SIG-M5 treated with dmso at 0.1 percent for 504 hours (cell line): ENCODE data around the gene ZNF516.

ENCODE experiments used
- DNase-seq: peaks from one replicate; lab custom pipeline; 2025; ENCODE audit not compliant: unreplicated experiment; lab: John Stamatoyannopoulos, UW

The ZNF516 gene

DNA sequence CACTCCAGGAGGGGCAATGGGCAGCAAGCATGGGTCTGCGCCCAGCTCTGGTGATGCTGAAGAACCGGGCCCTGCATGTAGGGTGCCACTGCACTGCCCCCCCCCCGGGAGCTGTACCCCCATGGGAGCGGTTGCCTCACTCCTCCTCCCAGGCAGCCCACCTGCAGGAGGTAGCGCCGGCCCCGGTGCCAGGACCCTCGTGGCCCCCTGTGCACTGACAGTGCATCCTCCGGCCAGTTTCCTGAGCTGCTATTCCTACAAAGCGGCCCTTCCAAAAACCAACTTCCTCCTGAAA, 109.4 kb downstream of the ZNF516 start:
- no peak for DNase-seq

DNA sequence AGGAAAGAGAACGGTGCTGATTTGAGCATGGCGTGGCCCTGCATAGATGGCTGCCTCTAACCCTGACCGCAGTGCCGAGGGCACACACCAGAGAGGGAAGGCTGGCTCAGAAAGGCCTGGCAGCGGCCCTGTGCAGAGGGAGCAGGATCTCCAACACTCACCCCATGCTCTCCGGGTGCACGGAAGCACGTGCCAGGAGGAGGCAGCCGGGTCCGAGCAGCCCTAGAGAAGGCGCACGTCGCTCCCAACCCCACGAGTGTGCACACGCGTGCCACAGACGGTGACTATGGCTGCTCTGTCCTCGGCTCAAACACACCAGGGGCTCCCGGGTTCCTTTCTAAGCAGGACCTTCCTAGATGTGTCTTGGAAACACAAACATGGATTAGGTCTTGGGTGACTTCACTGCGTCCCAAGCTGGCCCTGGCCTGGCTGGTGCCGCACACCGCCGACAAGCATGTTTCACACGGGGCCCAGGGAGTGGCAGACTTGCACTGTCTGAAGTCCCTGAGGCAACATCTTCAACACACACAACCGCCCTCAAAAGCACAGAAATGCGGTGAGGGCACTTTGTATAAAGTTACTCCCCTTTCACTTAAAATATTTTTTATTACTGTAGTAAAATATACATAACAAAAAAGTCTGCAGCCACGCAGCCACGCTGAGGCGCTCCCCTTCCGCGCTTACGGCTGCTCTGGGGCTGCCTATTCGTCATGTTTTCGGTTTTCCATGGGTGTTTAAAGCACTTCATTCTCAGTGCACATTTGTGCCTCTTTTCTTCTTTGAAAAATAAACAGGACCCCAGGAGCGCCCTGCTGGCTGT, 110.0 kb downstream of the ZNF516 start:
- no peak for DNase-seq

DNA sequence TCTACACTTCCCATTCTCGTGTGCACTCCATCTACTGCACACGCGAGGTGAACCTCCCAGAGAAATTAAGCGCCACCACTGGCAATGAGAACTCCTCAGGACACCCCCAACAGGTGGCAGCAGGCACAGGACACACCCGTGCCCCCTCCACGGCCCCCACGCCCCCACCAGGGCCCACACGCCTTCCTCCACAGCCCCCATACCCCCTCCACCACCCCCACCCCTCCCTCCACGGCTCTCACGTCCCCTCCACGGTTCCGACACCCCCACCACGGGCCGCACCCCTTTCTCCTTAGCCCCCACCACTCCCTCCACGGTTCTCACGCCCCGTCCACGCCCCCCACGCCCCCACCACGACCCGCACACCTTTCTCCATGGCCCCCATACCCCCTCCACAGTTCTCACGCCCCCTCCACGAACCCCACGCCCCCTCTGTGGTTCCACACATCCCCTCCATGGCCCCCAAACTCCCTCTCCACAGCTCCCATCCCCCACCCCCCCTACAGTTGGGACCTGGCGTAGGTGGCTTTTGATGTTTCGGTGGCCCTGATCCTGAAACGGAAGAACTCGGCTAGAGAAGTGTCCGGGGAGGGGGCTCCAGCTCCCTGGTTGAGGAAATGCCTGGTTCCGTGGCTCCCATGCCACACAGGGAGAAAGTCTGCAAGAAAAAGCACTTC, 110.8 kb downstream of the ZNF516 start:
- DNase-seq = no peak

DNA sequence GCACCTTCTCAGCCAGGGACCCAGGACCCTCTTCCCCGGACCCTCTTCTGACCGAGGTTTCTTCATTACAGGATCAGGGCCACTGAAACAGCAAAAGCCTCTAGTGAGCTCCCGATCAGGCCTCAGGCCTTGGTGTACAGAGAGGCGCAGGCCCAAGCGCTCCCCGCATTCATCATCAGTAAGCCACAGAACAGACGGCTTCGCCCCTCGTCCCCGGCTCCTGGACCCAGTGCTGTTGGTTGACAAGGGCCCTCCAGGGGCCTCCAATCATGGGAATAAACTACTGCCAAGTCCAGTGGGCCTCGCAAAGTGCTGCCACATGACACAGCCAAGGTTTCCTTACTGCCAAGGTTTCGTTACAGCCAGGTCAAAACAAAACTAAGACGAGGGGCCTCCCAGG, 111.4 kb downstream of the ZNF516 start:
- DNase-seq = no peak

DNA sequence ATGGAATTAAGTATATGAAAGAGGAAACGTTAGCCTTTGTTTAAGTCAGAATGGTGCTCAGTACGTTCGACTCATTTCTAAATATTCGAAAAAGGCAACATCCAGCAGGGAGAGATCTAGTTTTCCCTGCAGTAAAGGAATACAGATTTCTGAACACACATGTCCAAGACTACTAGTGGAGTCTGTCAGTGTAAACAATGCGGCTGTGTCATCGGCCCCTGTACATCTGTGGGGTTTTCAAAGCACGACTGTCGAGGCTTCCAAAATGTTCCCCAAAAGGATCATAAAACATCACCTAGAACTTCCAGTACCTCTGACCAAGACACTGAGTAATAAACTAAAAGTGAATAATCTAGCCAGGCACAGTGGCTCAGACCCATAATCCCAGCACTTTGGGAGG, 112.8 kb downstream of the ZNF516 start:
- DNase-seq = no peak

DNA sequence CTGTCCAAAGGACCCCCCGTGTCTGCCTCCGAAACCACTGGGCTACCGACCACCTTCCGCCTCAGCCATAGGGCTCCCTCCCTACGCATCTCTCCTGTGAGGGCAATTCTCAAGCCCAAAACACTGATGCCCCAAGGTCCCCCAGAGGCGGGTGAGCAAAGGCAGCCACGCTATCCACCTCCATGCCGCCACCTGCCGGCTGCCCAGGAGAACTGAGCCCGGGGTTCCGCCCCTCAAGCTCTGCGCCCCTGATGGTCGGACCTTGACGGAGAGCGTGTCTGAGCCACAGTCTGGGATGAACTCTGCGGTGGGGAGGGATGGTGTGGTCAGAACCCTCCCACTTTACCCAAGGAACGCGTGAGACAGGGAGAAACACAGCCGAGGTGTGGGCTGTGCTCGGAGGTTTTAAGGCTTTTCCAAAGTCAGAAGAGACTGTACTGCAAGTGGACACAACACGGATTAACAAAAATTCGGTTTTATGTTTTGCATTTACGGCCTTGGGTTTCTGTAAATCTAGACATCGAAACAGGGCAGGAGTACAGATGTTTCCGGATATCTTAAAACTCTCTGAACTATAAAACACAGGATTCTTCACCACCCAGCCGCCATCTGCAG, 114.1 kb downstream of the ZNF516 start:
- DNase-seq = no peak

DNA sequence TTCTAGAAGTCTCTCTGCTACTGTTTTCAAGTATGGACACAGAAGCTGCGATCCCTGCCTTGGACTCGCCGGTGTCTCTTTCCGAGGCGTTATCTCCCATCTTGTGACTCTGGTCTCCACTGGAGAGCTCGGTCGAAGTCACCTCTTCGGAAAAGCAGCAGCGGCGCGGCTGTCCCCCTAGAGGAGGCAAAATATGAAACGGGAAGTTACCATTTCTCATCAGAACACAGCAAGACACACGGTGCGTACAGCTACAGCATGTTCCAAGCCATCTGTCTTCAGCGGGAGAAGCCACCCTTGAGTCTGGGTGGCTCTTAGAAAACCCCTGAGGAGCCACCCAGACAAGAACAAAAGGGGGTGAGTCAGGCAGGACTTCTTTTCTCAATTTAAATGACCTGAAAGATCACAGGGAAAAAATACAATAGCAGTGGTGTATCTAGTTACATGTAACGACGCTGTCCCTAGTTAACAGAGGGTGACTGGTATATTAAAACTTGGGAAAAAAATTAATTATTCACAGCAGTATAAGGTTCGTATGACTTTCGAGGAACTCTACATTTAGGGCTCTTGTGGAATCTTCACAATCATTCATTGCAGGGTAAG, 114.8 kb downstream of the ZNF516 start:
- no peak for DNase-seq

DNA sequence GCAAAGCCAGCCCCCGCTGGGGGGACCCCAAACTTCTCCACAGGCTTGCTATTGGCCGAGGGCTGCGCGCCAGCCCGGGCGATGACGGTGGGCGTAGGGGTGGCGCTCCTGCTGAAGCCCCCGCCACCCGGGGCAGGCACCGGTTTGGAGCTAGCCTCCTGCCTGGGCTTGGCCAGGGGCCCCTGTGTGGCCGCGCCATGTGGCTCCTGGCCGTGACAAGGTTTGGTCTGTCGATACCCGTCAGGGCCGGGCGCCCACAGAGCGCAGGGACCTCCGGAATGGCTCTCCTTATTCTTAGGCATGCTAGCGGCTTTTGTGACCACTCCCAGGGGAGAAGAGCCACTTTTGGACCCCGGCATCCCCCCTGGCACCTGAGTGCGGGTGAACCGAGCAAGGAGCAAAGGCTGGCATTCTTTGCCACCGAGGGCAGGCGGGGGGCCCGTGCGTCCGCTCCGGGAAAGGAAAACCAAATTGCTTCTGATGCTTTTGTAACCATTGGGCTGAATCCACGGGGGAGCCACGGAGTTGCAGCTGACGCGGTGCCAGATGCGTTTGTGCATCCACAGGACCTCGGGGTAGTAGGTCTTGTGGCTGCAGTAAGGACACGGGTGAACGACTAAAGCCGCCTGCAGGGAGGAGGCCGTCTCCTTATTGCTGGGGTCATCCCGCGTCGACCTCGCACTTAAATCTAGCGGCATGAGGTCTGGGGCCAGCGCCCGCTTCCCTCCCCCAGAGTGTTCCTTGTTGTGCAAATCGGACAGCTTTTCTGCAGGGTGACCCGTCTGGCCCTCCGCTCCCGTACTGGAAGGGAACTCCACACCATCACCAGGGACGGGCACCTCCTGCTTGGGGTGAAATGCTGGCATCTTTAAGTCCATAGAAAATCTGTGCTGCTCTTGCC, 115.6 kb downstream of the ZNF516 start:
- no peak for DNase-seq

DNA sequence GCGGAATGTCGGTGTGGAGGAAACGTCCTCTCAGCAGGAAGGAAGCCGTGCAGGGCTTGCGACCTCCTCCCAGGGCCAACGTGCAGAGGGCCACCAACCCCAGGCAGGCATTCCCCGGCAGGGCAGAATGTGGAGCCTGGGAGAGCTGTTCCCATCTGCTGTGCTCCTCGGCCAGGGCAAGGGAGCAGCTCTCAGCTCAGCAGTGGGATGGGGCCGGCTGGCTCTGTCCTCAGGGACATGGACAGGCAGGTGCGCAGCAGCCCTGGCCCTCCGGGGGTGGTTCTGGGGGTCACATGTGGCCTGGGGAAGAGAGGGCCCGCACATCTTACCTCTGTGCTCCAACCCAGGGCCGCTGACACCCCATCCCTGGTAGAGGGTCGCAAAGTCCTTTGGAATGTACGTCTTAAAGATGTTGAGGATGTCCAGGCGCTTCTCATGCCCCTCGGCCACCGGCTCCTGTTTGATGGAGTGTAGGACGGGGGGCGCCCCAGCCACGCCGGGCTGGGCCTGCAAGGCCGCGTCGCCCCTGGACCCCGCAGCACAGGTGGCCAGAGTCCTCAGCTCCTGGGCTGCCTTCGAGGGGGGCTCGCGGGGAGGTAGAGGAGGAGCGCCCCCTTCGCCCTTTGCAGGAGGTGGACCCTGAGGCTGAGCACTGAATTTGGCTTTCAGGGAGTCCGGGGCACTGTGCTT, 116.4 kb downstream of the ZNF516 start:
- no peak for DNase-seq

DNA sequence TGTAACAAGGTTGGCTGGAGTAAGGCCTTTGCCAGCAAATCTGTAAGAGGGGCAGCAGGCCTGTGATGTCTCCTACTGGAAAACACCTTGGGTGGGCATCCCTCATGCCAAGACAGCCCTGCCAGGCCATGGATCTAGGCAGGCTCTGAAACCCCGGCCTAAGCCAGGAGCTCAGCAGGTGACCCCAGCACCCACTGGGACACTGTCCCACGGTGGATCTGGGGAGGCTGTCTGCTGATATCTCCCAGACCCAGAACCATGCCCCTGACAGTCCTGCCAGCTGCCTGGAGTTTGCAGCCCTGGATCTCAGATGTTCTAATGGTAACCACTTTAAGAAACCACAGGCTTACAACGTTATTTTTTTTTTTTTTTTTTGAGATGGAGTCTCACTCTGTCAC, 117.7 kb downstream of the ZNF516 start:
- DNase-seq = no peak

DNA sequence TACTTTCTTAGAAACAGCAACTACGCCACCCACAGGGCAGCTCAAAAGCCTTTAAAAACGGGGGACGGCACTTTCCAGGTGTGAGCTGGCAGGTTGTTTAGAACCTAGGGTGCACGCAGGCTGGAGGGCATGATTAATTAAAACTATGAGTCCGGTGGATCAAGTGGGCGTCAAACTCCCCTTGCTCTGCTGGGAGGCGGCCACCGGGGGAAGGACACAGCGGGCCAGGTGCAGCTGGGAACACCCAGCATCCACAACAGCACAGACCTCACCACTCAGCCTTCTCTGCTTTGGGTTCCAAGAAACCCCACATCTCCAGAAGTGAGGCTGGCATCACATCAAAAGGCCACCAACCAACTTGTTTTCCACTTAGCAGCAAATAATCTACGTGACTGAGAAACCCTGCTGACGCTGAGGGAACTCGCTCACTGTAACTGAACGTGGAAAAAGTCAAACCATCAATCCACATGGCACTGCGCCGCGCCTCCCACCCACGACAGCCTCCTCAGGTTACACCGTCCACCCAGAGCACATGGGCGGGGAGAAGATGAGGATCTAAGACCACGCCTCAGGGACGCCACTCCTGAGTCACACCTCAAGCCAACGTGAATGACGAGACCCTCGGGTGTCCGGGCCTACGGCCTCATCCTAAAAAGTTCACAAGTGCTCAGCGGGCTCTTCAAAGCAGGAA, 118.2 kb downstream of the ZNF516 start:
- no peak for DNase-seq

DNA sequence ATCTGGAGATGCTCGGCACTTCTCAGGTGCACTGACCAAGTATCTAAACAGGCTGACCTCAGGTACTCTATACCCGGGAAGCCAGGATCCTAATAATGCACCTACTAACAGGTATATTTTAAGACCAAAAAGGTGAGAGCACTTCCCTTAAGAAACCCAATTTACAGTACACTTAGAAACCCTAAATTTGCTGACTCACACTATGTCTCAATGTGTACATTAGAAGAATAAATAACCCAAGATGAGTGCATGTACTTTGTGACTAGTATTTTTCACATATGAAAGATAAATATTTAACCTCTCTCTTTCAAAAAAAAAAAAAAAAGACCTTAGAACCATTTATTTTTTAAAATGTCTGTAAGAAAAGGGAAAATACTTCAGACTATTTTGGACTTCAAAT, 118.8 kb downstream of the ZNF516 start:
- DNase-seq = no peak

DNA sequence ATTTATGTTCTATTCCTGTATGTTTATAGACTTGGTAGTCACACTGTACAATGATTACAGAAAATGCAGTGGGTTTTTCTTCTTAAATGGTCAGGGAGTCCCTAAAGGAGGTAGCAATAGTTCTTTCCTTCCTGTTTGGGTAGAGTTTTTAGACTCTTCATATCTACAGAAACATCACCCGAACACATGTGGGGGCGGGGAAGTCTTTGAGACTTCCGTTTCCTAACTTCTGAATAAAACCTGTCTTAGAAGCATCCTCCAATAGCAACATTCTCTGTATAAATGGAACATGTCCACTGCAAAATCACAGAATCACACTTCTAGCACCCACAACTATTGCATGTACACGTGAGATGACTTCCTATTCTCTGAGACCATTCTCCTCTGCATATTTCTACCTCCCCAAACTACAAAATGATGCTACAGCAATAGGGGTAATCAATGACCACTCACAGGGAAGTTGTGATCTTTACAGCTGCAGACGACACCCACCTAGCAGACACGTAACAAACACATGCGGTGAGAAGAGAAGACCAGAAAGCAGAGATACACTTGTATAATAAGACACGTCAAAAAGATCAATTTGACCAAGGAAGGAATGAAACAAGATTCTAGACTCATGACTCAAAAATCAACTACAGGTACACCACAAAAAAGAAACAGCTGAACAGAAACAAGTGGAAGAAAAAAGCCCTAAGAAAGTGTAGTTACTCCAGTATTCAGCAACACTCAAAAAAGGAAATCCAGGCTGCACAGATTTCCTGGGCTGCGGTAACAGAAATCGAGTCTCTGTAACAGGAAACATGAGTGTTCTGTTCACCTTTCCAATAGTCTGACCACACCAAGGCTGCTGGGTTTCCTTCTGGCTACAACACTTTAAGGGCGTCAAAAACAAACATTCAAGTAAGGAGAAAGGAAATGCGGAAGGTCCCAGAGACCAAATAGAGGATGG, 120.4 kb downstream of the ZNF516 start:
- DNase-seq = no peak

DNA sequence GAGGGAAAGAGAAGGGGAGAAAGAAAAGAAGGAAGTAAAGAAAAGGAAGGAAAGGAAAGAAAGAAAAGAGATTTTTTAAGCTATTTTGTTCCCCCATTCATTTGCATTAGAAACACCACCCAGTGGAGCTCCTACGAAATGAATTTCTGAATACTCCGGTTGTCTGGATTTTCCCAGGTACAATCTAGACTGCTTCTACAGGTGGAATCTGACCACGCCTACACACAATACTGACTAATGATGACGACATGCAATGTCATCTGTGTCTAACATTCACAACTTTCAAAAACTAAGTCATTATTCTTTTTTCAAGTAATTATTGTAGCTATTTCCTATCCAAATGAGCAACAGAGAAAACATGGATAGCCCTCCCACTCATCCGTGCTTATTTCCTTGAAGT, 121.7 kb downstream of the ZNF516 start:
- no peak for DNase-seq

DNA sequence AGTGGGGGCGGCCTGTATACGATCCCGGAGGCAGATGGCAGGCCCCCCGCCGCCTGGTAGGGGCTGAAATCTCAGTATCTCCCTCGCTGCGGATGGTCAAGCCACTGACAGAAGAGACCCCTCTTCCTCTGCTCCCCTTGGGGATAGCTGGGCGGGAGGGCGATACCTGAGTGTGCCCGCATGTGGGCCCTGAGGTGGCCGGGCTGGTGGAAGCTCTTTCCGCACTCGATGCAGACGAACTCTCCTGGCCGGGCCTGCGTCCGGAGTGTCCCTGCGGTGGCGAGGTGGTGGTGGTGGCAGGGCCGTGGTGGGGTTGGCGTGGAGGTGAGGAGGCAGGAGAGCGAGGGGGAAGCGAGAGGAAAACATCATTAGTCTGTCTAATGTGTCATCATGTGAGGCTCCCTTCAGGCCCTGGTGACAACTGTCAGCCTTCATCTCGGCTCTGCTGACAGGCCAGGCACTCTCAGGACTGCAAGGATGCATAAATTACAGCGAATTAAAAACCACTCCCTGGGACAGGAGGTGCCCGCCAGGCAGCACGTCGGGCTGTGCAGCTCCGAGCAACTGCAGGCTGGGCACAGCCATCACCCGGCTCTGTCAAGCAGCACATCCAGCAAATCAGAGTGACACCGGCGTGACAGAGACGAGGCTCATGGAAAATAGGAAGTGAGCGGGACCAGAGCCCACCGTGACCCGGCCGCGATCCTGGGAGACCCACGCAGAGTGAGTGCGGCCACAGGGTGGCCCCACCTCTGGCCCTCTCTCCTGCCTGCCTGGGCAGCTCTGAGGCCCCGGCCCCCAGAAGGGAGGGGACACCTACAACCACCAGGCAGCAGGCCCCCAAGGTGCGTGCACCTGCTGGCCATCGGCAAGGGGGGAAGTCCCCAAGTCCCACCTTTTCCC, 123.5 kb downstream of the ZNF516 start:
- no peak for DNase-seq

DNA sequence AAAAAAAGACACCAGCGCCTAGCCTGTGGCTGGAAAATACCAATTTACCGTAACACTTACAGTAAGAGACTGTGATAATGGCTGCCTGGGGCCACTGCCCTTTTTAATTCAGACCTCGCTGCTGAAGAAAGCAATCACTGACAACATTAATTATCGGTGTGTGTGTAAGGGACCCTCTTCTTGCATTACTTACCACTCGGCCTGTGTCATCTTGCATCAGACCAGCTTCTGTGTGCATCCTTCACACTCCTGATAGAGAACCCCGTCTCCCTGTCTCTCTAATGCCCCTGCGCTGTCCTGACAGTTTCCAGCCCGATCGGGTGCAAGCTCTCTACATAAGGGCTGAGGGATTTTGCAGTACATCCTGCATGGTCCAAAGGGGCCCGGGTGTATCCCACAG, 124.4 kb downstream of the ZNF516 start:
- DNase-seq = no peak

DNA sequence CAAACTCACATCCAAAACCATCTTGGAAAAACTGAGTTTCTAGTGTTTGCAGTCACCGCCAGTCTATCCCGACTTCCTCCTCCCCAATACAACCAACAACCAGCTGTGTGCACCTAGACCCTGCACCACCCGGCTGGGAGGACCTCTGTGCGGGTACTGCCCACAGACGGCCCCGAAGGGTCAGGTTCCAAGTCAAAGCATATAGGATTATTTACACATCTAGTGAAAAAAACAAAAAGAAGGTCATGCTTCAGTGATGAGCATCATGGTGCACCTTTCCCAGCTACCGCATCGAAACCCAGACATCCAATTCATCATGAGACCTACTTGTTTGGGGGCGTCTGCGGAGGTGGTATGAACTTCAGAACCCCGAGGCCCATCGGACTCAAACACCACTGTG, 124.8 kb downstream of the ZNF516 start:
- no peak for DNase-seq

DNA sequence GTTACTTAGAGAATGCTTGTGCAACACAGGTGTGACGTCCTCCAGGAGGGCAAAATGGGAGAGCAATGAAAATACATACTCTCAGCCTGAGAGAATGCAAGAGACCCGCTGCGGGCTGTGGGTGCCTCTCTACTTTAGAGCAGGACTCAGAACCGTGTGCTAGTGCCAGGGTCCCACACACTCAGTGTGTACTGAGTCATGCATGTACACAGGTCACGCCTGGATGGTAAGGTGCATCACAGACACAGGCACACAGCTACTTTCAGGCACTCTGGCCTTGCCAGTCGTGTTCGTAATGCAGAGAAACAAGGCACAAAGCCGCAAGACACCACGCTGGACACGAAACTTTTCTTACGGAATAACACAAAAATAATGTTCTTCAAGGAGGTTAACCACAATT, 125.3 kb downstream of the ZNF516 start:
- no peak for DNase-seq
